Middle frontal gyrus (tissue), 1 donor: Measurements from ENCODE around the gene GPR68.
"Not testable (repeated sequence)": the region's sequence is repeated elsewhere in the genome, so short reads cannot be mapped to it uniquely, and the experiment has no call there.

Source experiments
- DNase-seq: peaks from one replicate; pipeline ENCODE4 v3.0.0-alpha.2; 2015; ENCODE audit warnings: low spot score; ENCODE audit errors: extremely low spot score

The GPR68 gene

DNA sequence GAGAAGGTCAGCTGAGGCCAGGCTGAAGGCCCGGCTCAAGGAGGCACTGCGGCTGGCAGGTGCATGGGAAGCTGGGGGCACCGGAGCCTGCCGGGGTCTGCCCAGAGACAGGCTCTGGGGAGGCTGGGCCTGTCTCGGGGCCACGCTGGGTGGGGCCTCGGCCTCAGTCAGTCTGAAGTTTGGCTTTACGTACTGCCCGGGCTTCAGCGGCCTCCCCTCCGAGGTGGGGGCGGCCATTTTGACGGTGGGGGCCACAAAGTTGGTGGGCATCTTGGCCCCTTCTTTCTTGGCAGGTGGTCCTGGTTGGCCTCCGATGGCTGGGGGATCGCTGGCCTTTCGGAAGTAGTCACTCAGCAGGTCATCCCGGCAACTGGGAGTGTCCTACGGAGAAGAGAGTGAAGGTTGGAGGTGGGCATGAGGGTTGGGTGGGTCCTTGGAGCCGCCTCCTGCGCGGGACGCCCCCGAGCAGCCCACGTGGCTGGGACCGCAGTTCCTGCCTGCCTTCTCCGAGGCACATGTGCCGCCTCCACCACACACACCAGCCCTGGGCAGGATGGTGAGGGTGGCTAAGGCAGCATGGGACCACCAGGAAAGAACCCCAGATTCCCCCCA lies 28.9 kb upstream of the GPR68 start:
- no peak for DNase-seq

DNA sequence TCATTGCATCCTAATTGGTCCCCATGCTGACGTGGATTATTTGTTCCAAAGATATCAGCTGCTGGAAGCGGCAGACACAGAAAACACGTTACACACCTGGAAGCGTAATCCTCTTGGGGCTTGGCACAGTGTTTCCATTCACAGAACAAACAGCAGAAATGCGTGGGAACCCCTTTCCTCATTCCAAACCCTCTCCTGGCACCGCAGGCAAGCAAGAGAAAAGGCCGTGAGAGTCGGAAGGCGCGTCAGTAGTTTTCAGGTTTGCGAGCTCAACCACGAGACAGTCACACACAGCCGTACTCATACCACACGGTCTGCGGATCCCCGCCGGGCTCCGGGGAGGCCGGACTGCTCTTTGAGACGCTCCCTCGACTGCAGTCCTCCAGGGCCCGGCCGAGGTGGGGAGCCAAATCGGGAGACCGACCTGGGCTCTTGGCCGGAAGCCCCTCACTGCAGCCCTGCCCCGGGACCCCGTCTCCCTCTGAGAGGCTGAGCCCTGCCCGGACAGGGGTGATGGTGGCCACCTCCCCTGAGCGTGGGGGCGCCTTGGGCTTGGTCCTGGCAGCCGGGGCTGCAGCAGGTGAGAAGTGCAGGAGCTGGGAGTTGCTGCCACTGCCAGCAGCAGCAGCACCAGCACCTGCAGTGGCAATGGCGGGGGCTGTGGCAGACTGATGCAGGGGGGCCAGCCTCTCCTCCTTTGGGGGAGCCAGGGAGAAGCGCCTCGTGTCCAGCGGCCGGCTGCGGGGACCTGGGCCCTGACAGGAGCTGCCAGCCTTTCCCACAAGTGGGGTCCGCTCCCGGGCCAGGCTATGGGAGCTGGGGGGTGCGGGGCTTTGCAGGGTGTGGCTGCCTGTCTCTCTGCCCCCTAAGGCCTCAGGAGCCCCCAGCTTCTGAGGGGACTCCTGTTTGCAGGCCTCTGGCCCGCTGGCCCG lies 28.1 kb upstream of the GPR68 start:
- DNase-seq: no peak

- no peak for DNase-seq
Measured at GRCh38 chr14:91271639-91272038, 27.1 kb upstream of the GPR68 start.

GRCh38 chr14:91270619-91271018 lies 26.1 kb upstream of the GPR68 start:
- no peak for DNase-seq

DNA sequence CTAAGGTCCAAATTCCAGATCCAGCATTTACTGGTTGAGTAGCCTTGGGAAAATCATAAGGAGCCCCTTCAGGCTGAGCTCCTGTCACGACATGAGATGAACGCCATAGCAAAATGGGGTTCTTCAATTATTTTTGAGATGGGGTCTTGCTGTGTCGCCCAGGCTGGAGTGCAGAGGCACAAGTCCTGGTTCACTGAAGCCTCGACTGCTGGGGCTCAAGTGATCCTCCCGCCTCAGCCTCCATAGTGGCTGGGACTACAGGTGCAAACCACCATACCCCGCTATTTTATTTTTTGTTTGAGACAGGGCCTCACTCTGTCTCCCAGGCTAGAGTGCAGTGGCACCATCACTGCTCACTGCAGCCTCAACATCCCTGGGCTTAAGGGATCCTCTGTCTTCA lies 25.7 kb upstream of the GPR68 start:
- no peak for DNase-seq

DNA sequence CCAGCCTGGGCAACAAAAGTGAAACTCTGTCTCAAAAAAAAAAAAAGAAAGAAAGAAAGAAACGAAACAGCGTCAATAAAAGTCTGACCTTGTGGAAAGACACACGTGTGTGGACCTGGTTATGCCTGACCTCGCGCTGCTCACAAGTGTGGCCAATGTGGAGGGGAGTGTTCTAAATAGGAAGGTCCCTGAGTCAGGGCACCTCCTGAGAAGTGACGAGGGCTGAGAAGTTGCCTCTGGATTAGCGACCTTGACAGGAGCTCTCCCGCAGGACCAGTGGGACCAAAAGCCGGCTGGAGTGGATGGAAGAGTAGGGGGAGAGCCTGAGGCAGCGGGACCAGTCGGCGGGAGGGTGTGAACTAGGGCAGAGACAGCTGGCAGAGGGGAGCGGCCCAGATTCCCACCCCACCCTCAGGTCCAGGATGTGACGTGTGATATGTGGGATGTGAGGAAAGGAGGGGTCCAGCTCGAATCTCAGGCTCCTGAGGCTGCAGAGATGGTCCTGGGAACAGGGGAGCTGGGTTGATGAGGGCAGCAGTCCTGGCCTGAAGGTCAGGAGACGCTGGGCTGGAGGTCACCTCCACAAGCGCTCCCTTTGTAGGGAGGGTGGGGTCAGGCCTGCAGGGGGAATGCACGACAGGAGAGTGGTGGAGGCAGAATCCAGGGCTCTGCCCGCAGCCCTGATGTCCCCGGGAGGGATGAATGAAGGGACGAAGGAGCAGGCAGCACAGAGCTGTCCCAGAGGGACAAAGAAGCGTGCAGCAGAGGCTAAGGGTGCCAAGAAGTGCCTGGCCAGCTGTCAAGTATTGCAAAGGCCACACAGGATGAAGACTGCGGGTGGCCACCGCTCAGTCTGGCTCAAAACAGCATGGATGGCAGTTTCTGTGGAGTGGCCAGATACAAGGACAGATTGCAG lies 24.8 kb upstream of the GPR68 start:
- no peak for DNase-seq

- no peak for DNase-seq
Measured at GRCh38 chr14:91267965-91268437, 23.5 kb upstream of the GPR68 start.

GRCh38 chr14:91266276-91266675 lies 21.8 kb upstream of the GPR68 start:
- not testable (repeated sequence) for DNase-seq

- no peak for DNase-seq
Measured at GRCh38 chr14:91265404-91265803, 20.9 kb upstream of the GPR68 start.

DNA sequence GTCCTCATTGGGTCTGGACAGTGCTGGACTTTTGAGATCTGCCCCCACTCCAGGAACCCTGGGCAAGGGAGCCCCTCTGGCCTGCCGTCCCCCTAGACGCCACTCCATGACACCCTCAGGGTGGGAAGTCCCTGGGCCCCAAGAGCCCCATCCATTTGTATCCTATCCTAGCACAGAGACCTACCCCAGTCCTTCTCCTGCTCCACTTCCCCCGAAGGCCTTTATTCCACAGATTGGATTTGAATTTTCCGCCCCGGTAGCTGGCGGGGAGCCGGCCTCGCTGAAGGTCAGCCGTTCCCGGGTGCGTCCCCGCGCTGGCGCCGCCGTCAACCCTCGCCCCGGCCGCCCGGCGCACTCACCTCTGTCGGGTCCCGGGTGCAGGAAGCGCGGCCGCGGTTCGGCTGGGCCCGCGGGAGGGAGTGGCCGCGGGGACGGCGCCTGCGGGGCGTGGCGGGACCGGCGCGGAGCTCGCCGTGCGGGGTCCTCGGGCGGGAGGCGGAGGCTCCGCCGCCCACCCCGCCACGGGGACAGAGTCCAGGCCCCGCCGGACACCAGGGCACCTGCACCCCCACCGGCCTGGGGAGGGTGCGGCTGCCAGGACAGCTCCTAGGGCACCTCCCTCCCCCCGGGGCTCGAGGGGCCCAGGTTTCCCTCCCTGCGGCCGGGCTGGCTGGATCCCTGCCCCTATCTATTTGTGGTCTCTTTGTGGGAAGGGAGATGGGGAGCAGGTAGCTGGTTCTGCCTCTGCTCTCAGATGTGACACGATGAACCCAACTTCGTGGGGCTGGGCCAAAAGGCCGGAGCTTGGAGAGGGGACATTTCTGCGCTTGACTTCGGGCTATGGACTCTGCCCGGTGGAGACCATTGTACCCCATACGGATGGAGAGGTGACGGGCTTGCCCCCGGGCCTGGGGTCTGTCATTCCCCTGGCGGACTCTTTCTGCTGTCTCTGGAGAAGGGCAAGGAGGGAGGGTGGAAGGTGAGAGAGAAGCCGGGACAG lies 19.9 kb upstream of the GPR68 start:
- no peak for DNase-seq

DNA sequence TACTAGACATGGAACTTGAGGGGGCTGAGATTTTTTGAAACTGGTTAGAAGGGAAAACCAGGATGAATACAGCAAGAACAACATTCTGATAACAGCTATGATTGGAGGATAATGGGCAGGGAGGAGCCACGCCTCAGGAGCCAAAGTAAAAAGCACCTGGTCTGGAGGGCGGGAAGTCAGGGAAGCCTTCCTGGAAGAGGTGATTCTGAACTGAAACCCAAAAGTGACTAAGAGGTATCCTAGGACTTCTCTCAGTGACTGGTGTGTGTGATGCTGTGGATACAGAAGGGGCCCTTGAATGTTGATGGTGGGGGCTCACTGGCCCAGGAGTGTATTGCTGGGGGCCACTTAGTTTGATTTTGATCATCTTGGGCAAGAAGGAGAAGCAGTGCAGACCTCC lies 18.8 kb upstream of the GPR68 start:
- no peak for DNase-seq

GRCh38 chr14:91261986-91262549 lies 17.6 kb upstream of the GPR68 start:
- no peak for DNase-seq

- DNase-seq: no peak
Measured at GRCh38 chr14:91261115-91261514, 16.6 kb upstream of the GPR68 start.

DNA sequence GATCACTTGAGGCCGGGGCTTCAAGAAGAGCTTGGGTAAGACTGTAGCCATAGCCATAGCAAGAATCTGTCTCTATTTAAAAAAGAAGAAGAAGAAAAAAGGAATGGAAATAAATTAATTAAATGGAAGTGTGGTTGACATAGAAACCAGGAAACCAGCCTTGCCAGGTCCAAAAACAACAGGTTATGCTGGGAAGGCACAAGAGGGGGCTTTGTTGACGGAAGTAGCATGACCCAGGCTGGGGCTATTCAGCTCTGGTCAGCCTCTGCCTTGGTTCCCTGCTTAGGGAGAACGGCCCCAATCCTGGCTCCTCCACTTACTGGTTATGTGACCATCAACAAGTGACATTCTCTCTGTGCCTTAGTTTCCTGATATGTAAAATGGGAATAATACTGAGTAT lies 14.4 kb upstream of the GPR68 start:
- no peak for DNase-seq

DNA sequence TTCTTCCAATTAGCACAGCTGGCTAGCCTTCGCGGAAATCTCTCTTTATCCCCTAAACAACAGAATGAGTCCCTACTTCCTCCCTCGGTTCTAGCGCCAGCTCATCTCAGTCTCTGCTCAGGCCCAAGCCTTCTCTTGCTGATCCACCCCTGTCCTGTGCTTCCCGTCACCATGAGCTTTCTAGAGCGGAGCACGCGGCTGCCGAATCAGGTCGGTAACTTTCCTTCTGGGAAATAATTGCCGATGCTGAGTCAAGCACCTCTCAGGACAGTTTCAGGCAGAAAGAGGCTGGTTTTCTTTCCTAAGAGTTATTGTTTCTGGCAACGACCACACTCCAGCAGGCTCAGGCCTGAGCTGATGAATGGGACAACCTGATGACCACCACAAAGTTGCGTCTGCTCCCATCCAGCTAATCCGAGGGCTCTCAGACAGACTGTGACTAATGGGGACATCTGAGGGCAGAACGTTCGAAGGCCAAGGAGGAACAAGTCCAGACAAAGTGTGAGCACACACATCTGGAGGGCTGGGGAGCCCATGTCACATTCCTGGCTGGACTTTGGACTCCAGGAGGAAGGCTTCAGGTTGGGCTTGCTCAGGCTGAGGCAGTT lies 13.6 kb upstream of the GPR68 start:
- no peak for DNase-seq

GRCh38 chr14:91257328-91258010 lies 13.0 kb upstream of the GPR68 start:
- DNase-seq: no peak

- DNase-seq: no peak
Measured at GRCh38 chr14:91256661-91257060, 12.2 kb upstream of the GPR68 start.

DNA sequence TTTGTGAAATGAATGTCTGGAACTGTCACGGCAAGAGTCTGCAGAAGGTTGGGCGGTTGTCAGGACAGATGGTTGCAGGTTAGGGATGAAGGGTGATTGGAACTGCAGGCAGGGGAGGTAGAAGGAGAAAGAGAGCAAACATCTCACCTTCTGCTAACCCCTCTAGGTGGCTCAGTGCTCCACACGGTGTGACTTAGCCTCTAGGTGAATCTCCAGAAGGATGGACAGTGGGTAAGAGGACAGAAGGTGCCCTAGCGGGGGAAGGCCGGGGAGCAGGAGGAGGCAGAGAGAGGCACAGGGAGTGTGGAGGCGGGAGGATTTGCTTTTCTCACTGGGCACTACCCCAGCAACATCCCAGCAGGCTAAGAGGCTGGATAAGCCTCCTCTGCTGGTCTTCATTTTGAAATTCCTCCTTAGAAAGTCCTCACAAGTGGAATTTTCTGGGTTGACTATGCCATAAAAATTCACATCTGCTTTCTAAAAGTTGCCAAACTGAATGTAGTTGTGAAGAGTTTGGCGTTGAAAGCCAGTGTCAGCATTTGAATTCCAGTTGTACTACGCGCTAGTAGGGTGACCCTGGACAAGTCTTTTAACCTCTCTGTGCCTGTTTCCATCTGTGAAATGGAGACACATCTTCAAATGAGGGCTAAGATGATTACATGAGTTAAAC lies 10.7 kb upstream of the GPR68 start:
- DNase-seq: no peak

- no peak for DNase-seq
Measured at GRCh38 chr14:91254461-91254860, 10.0 kb upstream of the GPR68 start.
